GM21381 (cell line): ENCODE data around the gene PDE8A.
A peak's percentile ranks its signal among the peaks of the same experiment; 100 is the strongest.

Experiments used
- ATAC-seq: cut with Tn5 transposase; IDR thresholded peaks from one replicate; pipeline ENCODE4 v1.9.1; 2021; ENCODE audit warnings: mild to moderate bottlenecking, moderate library complexity; ENCODE audit not compliant: unreplicated experiment

The PDE8A gene

DNA sequence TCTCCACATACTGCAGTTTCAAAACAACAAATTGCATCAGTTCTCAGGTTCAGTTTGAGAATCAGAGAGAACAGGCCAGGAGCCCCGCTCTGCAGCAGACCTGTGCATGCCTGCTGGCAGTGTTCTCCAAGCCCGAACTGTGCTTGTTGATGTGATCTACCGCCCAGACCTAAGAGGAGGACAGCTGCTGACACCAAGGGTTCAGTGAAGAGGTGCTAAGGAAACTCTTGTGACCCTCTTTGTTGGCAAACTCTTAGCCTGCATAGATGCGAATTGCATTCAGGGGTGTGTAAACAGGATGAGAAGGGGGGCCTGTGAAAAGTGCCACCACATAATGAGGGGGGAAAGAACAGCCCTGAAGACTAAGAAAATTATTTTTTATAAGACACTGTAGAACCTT is 89.8 kb downstream of the PDE8A start:
- ATAC-seq = no peak

DNA sequence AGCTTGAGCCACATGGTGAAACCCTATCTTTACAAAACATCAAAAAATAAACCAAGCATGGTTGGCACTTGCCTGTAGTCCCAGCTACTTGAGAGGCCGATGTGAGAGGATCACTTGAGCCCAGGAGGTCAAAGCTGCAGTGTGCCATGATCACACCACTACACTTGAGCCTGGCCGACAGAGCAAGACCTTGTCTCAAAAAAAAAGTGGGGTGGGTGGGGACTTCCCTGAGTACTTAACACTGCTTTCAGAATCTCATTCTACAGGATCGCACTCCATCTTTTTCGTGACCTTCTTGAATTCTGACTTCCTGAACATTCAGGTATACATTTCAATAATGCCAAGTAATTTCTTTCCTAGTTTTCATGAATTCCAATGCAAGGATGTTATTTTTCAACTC is 91.3 kb downstream of the PDE8A start:
- no peak for ATAC-seq

DNA sequence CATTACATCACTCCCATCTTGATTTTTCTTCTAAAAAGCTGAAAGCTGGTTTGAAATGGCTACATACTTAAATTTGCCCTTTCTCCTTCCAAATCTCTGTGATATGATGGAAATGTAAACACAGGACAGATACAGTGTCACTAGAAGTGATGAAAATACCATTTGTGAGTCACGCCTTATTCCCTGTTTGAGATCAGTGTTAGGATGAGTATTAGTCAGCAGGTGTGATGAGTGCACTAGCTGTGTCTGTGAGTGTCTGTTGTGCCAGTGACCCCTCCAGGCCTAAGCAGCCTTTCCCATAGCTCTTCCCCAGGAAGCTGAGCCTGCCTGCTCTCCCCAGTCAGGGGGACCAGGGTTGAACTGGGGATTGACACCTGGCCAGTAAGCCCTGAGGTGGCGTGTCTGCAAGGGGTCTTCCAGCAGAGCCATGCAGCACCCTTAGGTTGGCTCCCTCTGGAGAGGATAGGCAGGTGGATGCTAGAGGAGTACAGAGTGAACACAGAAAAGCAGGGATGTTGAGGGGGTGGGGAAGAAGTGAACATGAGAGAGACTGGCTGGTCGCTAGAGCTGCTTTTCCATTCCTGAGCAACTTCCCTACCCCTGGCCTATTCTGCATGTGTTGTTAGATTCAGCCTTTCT is 92.0 kb downstream of the PDE8A start:
- peak; percentile 72 for ATAC-seq

DNA sequence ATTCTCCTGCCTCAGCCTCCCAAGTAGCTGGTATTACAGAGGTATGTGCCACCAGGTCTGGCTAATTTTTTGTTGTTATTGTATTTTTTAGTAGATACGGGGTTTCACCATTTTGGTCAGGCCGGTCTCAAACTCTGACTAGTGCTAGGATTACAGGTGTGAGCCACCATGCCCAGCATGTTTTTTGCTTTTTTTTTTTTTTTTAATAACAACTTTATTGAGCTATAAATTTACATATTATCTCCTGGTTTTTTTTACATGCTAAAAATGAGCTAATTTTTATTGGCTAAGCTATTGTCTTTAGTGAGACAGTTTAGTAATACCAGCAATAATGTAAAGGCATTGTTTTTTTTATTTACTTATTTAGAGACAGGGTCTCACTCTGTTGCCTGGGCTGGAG is 105.2 kb downstream of the PDE8A start:
- no peak for ATAC-seq

DNA sequence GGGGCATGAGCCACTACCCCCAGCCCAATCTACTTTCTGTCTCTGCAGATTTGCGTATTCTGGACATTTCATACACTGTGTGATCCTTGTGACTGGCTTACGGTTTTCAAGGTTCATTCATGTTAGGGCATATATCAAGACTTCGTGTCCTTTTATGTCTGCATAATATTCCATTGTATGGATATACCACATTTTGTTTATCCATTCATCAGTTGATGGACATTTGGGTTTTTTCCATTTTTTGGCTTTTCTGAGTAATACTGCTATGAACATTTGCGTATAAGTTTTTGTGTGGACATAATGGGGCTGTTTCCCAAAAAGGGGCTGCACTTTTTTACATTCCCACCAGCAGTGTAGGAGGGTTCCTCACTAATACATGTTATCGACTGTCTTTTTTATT is 106.6 kb downstream of the PDE8A start:
- ATAC-seq = no peak

DNA sequence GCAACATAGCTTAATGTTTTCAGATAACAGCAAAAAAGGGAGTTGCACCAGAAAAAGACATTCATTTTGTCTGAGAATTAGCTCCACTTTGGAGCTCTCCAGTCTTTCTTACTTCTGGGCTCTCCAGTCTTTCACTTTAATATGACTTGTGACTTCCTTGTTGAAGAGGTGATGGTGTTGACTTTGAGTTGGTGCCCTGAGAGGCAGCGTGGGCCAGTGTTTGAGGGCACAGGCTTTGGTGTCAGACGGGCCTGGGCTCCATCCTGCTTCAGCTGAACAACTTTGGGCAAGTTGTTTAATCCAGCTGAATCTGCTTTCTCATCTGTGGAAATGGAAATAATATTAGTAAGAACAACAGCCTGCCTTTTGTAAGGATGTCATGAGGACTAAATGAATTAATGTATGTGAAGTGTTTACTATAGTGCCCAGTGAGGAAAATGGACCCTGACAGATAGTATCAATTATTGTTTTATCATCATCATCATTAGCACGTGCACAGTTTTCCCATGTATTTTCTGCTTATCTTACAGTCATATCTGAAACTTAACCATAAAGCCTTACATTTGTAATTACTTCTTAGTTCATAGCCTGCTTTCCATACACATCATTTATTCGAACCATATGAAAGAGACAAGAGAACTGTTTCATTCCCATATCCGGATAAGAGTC is 108.4 kb downstream of the PDE8A start:
- ATAC-seq = no peak

DNA sequence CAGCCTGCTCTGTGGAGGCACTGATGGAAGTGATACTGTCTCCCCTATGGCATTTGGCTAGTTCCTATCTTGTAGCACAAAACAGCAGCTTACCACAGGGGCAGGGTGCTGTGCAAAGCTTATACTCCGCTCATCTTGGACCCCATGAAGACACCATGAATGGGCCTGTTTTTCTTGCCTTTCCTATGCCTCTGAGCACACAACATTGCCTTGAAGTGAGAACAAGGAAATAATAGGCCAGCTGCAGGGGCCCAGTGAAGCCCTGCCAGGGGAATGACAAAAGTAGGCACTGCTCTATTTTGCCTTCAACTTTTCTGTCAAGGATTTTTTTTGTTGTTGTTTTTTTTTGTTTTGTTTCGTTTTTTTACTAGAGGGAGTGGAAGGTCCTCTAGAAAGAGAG is 110.3 kb downstream of the PDE8A start:
- no peak for ATAC-seq

DNA sequence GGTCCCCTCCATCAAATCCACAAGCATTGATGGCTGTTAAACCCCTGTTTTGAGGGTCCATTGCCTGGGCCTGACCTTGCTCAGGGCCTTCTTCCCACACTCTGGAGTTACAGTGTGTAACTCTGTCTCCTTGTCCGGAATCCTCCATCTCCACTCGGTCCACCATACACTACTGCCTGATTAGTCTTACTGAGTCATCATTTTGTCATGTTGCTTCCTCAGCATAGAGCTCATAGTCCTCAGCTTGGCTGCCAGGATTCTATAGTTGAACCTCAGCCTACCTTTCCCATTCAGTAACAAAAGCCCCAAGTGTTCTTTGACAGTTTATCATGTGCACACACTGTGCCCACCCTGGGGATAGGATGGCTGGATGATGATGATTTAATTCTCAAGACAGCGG is 113.0 kb downstream of the PDE8A start:
- no peak for ATAC-seq

DNA sequence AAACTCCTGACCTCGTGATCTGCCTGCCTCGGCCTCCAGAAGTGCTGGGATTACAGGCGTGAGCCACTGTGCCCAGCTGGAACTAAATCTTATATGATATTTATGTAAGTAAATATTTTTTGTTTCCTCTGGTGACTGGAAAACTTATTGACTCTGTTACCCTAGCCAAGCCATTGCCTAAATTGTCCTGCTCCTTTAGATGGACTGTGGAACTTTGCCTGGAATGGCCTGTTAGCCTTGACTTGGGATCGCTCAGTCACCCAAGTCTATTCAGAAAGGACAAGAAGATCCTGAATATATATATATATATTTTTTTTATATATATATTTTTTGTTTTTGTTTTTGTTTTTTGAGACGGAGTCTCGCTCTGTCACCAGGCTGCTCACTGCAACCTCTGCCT is 113.9 kb downstream of the PDE8A start:
- ATAC-seq = no peak

DNA sequence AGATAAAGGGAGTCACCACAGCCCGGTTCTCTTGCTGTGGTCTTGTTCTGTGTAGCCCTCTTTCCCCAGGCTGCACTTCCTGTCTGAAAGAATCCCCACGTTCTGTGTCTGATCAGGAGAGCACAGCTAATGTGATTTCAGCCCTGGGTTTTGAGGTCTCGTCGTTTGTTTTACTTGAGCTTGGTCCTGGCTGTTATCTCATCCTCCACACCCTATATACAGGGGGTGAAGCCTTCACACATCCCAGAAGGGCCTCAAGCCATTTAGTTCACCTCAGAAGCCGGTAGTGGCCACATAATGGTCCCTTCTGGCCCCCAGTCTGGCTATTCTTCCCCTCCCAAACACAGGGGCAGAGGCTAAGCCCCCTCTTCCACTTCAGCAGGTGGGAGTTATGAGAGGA is 115.6 kb downstream of the PDE8A start:
- ATAC-seq = no peak

DNA sequence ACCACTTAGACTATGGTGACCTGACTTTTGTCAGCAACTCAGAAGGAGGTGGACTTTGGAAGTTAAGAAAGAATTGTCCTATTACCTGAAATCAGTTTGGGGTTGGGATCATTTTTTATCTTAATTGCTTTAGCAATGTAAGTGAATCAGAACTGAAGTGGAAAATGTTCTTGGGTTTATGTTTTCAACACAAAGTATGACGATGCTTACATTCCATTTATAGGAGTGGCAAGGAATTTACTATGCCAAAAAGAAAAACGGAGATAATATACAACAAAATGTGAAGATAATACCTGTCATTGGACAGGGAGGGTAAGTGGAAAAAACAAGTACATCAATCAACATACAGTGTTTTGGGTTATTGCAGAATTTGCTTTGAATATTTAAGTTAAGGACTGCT is 116.1 kb downstream of the PDE8A start:
- no peak for ATAC-seq

DNA sequence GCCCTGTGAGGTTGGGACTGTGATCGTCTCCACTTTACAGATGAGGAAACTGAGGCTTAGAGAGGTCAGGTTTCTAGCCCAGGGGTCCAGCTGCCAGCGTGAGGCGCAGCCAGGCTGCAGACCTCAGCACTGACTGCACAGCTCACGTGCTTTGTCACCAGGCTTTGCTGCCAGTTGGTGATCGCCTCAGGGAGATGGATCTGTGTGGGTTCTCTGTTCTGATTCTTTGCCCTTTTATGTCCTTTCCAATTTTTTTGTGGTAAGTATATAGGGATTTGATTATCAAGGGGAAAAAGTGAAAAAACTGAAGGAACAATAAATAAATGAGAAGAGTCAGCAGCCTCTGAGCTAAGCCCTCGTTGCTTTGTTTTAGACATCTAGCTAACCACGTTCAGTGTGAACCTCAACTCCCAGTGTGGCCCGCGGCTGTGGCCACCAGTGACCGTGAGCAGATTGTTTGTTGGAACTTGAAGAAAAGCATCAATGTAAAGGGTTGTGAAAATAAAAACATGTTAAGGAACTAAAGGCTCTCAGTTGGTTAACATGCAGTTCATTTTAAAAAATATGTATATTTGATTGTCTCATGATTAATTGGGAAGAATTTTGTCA is 117.6 kb downstream of the PDE8A start:
- no peak for ATAC-seq

DNA sequence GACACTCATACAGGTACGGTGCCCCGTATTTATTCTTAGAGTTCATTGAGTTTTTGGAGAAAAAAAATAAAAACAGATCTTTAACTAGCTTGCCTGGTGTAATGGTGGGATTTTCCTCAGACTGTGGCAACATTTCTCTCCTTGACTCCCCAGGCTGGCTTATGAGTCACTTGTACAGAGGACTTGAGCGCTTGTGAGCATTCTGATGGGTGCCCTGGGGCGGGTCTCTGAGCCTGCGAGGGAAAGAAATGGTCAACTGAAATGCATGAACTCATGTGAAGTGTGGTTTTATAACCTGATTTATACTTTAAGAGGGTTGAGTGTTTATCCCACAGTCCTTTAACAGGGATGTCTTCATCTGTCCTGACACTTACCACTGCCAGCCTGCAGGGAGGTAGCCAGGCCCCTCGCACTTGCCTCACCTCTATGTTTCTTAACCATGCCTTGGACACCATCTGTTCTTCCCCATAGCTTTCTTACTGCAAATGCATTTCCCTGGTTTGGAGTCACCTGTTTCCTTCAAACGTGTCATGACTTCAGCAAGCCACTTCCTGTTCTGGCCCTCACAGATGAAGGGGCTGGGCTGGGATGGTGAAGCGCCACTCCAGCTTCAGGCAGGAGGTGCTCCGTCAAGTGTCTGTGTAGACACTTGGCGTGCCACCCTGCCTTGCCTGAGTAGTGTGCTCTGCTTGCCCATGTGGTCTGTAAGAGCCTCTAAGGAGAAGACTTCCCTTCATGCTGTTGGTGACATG is 118.7 kb downstream of the PDE8A start:
- ATAC-seq = no peak

DNA sequence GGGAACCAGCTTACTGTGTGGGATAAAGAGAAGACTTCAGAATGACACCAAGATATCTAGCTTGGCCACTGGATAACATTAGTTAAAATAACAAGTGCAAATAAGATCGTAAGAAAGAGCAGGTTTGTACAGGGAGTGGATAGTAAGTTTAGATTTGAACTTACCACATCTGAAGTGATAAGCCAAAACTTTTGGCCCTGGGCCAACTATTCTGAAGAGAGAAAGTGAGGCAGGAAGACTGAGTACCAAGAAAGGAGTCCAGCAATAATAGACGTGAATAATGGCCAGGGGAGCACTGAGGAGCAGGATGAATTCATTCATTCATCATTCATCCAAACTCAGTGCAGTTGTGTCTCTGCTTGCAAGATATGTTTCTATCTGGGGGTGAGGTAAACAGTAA is 122.9 kb downstream of the PDE8A start:
- ATAC-seq = no peak

DNA sequence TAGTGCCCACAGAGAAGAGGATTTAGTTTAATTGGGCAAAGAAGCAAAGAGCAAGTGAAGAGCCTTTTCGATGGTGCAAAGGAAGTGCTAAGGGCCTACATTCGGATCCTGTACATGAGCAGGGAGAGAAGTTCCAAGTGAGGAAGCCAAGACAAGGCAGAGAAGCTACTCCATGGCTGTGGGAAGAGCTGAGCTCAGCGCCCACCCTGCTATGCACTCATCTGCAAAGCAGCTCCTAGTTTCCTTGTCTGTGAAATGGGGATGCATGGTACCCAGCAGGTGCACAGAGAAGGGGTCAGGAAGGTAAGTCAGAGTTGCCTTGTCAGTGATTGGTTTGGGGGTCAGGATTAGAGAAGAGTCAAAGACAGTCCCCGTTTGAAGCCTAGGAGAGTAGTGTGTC is 126.5 kb downstream of the PDE8A start:
- ATAC-seq = no peak

DNA sequence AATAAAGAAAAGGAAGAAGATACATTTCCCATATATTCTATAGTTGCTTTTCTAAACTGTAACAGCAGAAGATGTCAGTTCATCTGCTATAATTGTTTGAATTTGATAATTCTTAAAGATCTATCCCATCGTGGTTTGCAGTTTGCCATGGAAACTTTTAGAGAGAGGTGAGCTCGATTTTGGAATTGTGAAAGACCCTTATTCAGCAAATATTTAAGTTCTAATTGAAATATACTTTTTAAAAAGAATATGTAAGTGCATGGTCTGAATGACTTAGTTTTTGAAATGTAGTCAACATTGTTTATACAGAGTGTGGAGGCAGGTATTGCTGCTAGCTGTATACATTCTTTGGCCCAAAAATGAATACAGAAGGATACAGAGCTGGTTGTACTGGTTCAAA is 127.7 kb downstream of the PDE8A start:
- ATAC-seq = no peak

DNA sequence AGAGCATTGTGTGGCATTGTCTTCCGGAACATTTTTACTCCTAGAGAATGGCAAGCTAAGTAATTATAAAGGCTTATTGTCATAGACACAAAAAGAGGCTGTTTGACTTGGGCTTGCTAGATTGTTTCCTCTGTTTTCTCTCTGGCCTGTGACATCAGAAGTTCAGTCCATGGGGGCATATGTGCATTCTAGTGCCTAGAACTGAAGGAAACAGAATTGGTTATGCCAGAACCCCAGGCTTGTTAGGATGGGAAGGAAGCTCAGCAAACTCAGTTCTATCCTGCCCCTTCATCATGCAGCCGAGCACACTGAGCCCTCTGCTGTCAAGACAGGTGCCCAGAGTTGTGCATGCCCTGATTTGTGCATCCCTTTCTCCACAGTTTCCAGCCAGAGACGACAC is 131.3 kb downstream of the PDE8A start:
- no peak for ATAC-seq

DNA sequence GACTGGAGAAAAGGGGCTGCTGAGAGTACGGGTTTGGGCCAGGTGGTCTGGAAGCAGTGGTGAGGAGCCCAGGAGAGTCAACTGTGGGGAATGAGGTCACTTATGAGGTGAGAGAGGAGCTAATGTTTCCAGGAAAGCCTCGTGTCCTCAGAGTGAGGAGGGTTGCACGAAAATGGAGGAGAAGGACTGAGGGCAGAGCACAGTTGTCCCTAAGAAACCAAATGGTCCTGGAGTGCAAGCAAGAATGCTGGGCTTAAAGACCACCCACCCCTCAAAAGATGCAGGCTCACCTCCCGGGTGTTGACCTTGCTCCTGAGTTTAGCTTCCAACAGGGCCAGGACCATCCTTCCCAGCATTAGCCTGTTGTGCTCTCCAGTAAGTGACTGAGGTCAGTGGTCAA is 133.2 kb downstream of the PDE8A start:
- no peak for ATAC-seq

DNA sequence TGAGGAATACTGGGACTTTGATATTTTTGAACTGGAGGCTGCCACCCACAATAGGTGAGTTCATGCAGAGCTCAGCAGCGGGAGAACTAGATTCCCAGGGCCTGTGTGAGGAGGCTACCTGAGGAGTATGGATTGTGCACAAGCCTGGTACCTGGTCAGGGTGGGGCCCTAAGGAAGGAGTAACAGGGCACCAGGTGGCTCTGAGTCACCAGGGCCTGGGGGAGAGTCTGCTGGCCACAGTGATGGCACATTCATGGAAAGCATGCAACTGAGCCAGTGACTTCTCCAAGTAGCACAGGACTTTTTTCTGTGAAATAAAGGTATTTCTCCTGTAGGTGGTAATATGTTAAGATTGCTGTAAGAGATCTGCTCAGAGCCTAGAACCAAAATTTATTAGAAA is 134.4 kb downstream of the PDE8A start:
- no peak for ATAC-seq

DNA sequence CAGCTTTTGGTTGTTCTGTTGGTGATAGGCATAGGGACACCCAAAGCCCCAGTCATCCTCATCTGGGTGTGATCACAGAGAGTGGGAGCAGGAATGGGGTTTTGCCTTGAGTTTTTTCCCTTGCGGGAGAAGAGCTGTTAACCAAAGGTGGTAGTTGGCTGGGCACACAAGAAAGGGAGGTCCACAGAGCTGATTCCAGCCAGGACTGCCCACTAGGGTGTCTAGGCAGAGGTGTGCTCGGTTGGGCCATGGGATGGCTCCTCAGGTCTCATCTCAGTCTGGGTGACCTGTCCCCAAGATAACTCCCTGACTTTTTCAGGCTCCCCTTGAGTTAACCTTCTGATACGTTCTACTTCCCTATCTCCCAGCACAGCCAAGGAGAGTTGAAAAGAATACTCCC is 134.8 kb downstream of the PDE8A start:
- ATAC-seq = no peak

DNA sequence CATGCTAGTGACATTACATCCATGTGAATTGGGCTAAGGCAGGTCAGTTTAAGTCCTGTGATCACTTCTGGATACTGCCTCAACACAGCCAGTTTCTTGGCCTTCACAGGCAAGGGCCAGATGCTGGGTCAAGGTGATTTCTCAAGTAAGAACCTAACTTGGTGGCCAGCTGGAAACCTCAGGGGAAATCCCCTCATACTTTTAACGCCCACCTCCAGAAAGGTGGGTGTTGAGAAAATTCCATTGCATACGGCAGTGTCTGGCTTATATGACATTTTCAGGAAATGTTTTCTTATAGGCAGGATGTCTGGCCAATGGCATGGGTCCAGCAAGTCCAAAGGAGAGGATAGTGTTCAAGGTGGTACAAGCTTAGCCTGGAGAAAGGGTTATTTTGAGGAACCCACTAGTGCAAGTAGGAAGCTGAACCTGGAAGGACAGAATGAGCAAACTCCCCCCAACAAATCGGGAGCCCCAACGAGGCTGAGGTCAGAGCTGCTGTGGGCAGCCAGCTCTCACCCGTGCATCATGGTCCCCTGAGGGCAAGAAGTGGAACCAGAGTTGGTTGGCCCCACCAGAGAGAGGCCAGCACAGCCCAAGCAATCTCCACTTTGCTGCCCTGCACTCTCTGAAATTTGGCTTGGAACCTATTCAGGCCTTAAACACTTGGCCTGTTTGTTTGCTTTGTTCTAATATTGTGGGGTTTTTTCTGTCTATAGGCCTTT is 135.4 kb downstream of the PDE8A start:
- no peak for ATAC-seq
